ENCODE results near the gene ZNF862.
"Not testable (repeated sequence)": the region's sequence is repeated elsewhere in the genome, so short reads cannot be mapped to it uniquely, and the experiment has no call there.

ZNF862 gene

GRCh38 chr7:149885191-149886017 lies 47.2 kb downstream of the ZNF862 start:
- Histone ChIP-seq H3K27ac (ENCODE audit: insufficient read depth, low read depth, low read length, poor library complexity, severe bottlenecking) (peak overlapping the region; percentile 33), H3K4me1 (ENCODE audit: control insufficient read depth, insufficient read depth, low read length) (peaks cover 22% of the 10 kb centered on the region), H3K27me3 (ENCODE audit: control insufficient read depth, insufficient read depth, low read length, poor library complexity, severe bottlenecking) (no peaks in the 10 kb centered on the region), H3K4me3 (ENCODE audit: insufficient read depth, low read depth, low read length) (no peak overlapping the region), H3K36me3 (ENCODE audit: control insufficient read depth, insufficient read depth, low read length) (no peaks in the 10 kb centered on the region), H3K9me3 (ENCODE audit: control insufficient read depth, low read length) (no peaks in the 10 kb centered on the region)
- WGBS, 2 experiments: 37 to 38% methylated on average over 13 of the region's 13 CpGs

GRCh38 chr7:149886018-149886415 lies 47.8 kb downstream of the ZNF862 start:
- WGBS, 2 experiments: 91 to 93% methylated on average over 3 of the region's 4 CpGs
- no peak overlapping the region for H3K27ac ChIP-seq (ENCODE audit: insufficient read depth, low read depth, low read length, poor library complexity, severe bottlenecking)
- no peaks in the 10 kb centered on the region for H3K36me3 ChIP-seq (ENCODE audit: control insufficient read depth, insufficient read depth, low read length)
- no peak overlapping the region for H3K4me3 ChIP-seq (ENCODE audit: insufficient read depth, low read depth, low read length)
- no peaks in the 10 kb centered on the region for H3K27me3 ChIP-seq (ENCODE audit: control insufficient read depth, insufficient read depth, low read length, poor library complexity, severe bottlenecking)
- peaks cover 22% of the 10 kb centered on the region for H3K4me1 ChIP-seq (ENCODE audit: control insufficient read depth, insufficient read depth, low read length)
- H3K9me3 ChIP-seq (ENCODE audit: control insufficient read depth, low read length): no peaks in the 10 kb centered on the region

- 95 to 96% methylated on average over 7 of the region's 7 CpGs for WGBS, 2 experiments
- Histone ChIP-seq H3K4me1 (ENCODE audit: control insufficient read depth, insufficient read depth, low read length) (peaks cover 22% of the 10 kb centered on the region), H3K4me3 (ENCODE audit: insufficient read depth, low read depth, low read length) (no peak overlapping the region), H3K9me3 (ENCODE audit: control insufficient read depth, low read length) (no peaks in the 10 kb centered on the region), H3K27me3 (ENCODE audit: control insufficient read depth, insufficient read depth, low read length, poor library complexity, severe bottlenecking) (no peaks in the 10 kb centered on the region), H3K36me3 (ENCODE audit: control insufficient read depth, insufficient read depth, low read length) (no peaks in the 10 kb centered on the region), H3K27ac (ENCODE audit: insufficient read depth, low read depth, low read length, poor library complexity, severe bottlenecking) (no peak overlapping the region)
Observed at GRCh38 chr7:149887311-149887710, 49.1 kb downstream of the ZNF862 start.

- not testable (repeated sequence) for H3K36me3 ChIP-seq (ENCODE audit: control insufficient read depth, insufficient read depth, low read length); H3K27me3 ChIP-seq (ENCODE audit: control insufficient read depth, insufficient read depth, low read length, poor library complexity, severe bottlenecking); H3K27ac ChIP-seq (ENCODE audit: insufficient read depth, low read depth, low read length, poor library complexity, severe bottlenecking); H3K4me1 ChIP-seq (ENCODE audit: control insufficient read depth, insufficient read depth, low read length); H3K9me3 ChIP-seq (ENCODE audit: control insufficient read depth, low read length); H3K4me3 ChIP-seq (ENCODE audit: insufficient read depth, low read depth, low read length)
- no CpG with 5 or more reads among the region's 2 CpGs for WGBS, 2 experiments
Observed at GRCh38 chr7:149890715-149891114, 52.5 kb downstream of the ZNF862 start.

GRCh38 chr7:149894957-149895356 lies 56.8 kb downstream of the ZNF862 start:
- H3K4me1 ChIP-seq (ENCODE audit: control insufficient read depth, insufficient read depth, low read length); H3K27ac ChIP-seq (ENCODE audit: insufficient read depth, low read depth, low read length, poor library complexity, severe bottlenecking); H3K36me3 ChIP-seq (ENCODE audit: control insufficient read depth, insufficient read depth, low read length); H3K9me3 ChIP-seq (ENCODE audit: control insufficient read depth, low read length); H3K4me3 ChIP-seq (ENCODE audit: insufficient read depth, low read depth, low read length); H3K27me3 ChIP-seq (ENCODE audit: control insufficient read depth, insufficient read depth, low read length, poor library complexity, severe bottlenecking): not testable (repeated sequence)
- 88% methylated on average over 5 to 6 of the region's 8 CpGs for WGBS, 2 experiments

- H3K4me3 ChIP-seq (ENCODE audit: insufficient read depth, low read depth, low read length); H3K36me3 ChIP-seq (ENCODE audit: control insufficient read depth, insufficient read depth, low read length); H3K27ac ChIP-seq (ENCODE audit: insufficient read depth, low read depth, low read length, poor library complexity, severe bottlenecking); H3K4me1 ChIP-seq (ENCODE audit: control insufficient read depth, insufficient read depth, low read length); H3K9me3 ChIP-seq (ENCODE audit: control insufficient read depth, low read length); H3K27me3 ChIP-seq (ENCODE audit: control insufficient read depth, insufficient read depth, low read length, poor library complexity, severe bottlenecking): not testable (repeated sequence)
- 71 to 73% methylated on average over 3 of the region's 6 CpGs for WGBS, 2 experiments
Observed at GRCh38 chr7:149907776-149908376, 69.7 kb downstream of the ZNF862 start.

GRCh38 chr7:149910219-149910618 lies 72.0 kb downstream of the ZNF862 start:
- 86% methylated on average over 1 of the region's 9 CpGs; no CpG with 5 or more reads in 1 of the 2 experiments for WGBS, 2 experiments
- not testable (repeated sequence) for H3K27ac ChIP-seq (ENCODE audit: insufficient read depth, low read depth, low read length, poor library complexity, severe bottlenecking); H3K4me3 ChIP-seq (ENCODE audit: insufficient read depth, low read depth, low read length); H3K4me1 ChIP-seq (ENCODE audit: control insufficient read depth, insufficient read depth, low read length); H3K36me3 ChIP-seq (ENCODE audit: control insufficient read depth, insufficient read depth, low read length); H3K9me3 ChIP-seq (ENCODE audit: control insufficient read depth, low read length); H3K27me3 ChIP-seq (ENCODE audit: control insufficient read depth, insufficient read depth, low read length, poor library complexity, severe bottlenecking)

- H3K36me3 ChIP-seq (ENCODE audit: control insufficient read depth, insufficient read depth, low read length); H3K4me1 ChIP-seq (ENCODE audit: control insufficient read depth, insufficient read depth, low read length); H3K4me3 ChIP-seq (ENCODE audit: insufficient read depth, low read depth, low read length); H3K27me3 ChIP-seq (ENCODE audit: control insufficient read depth, insufficient read depth, low read length, poor library complexity, severe bottlenecking); H3K27ac ChIP-seq (ENCODE audit: insufficient read depth, low read depth, low read length, poor library complexity, severe bottlenecking); H3K9me3 ChIP-seq (ENCODE audit: control insufficient read depth, low read length): not testable (repeated sequence)
- WGBS, 2 experiments: 78 to 100% methylated on average over 1 of the region's 4 CpGs
Observed at GRCh38 chr7:149912126-149912525, 74.0 kb downstream of the ZNF862 start.

Data from ectodermal cell (in vitro differentiated cells).